Activated CD4-positive, alpha-beta memory T cell treated with anti-CD3 and anti-CD28 coated beads for 36 hours (primary cell): ENCODE results near the gene PGLYRP3. TPM values are rescaled to one million over a fixed set of nuclear protein-coding genes. Genes with fewer than 3 reads are reported as not detected.
"Not testable (repeated sequence)": the region's sequence is repeated elsewhere in the genome, so short reads cannot be mapped to it uniquely, and the experiment has no call there.

Source experiments
- CTCF ChIA-PET: fragments of 350-600 bp; sonication (Branson Sonifier 250); formaldehyde crosslinking; loops from one replicate; lab custom pipeline; 2021; ENCODE audit warnings: antibody characterized with exemption, inconsistent platforms; lab: Charles Lee
- POLR2A ChIA-PET: fragments of 350-600 bp; sonication (Branson Sonifier 250); formaldehyde crosslinking; loops from one replicate; lab custom pipeline; 2021; ENCODE audit warnings: antibody characterized with exemption; lab: Charles Lee
- DNase-seq: peaks from one replicate; pipeline ENCODE4 v3.0.0-alpha.2; 2020
- H3K27ac Mint-ChIP-seq: one replicate; pipeline ENCODE4 v1.8.0; 2021; ENCODE audit warnings: mixed read lengths
- H3K27me3 Mint-ChIP-seq: one replicate; pipeline ENCODE4 v1.8.0; 2021; ENCODE audit warnings: mixed read lengths
- H3K36me3 Mint-ChIP-seq: one replicate; pipeline ENCODE4 v1.8.0; 2021; ENCODE audit warnings: mixed read lengths
- H3K4me1 Mint-ChIP-seq: one replicate; pipeline ENCODE4 v1.8.0; 2021; ENCODE audit warnings: low read depth, mixed read lengths
- H3K4me3 Mint-ChIP-seq: one replicate; pipeline ENCODE4 v1.8.0; 2021; ENCODE audit warnings: mild to moderate bottlenecking, mixed read lengths
- H3K9me3 Mint-ChIP-seq: one replicate; pipeline ENCODE4 v1.8.0; 2021; ENCODE audit warnings: mixed read lengths
- intact Hi-C: fragments of 100-400 bp; cut with micrococcal nuclease; formaldehyde crosslinking; loops from one replicate; pipeline ENCODE4 v1.15.1; 2023
- total RNA-seq, 2 experiments: library from RNA; stranded (reverse); gene quantifications; one replicate each; pipeline ENCODE4 v1.2.3, GENCODE V29; 2021

PGLYRP3 gene
- total RNA-seq, 2 experiments from 2014 or later = not detected

GRCh38 chr1:153324912-153325311, 12.2 kb upstream of the PGLYRP3 start:
- POLR2A ChIA-PET = no interaction called here
- Mint-ChIP-seq H3K4me3 (no peak overlapping the region), H3K27ac (no peak overlapping the region), H3K9me3 (peaks cover 22% of the 10 kb centered on the region), H3K27me3 (peaks cover 16% of the 10 kb centered on the region), H3K36me3 (no peaks in the 10 kb centered on the region), H3K4me1 (no peaks in the 10 kb centered on the region)
- DNase-seq = no peak
- CTCF ChIA-PET = no interaction called here
- intact Hi-C loops = no loop called here

GRCh38 chr1:153322568-153322967, 9.8 kb upstream of the PGLYRP3 start:
- Mint-ChIP-seq H3K9me3 (peaks cover 19% of the 10 kb centered on the region), H3K36me3 (no peaks in the 10 kb centered on the region), H3K4me3 (no peak overlapping the region), H3K4me1 (no peaks in the 10 kb centered on the region), H3K27me3 (peaks cover 14% of the 10 kb centered on the region), H3K27ac (no peak overlapping the region)
- DNase-seq = no peak
- ChIA-PET POLR2A (no interaction called here), CTCF (no interaction called here)
- intact Hi-C loops = no loop called here

- DNase-seq, H3K36me3 Mint-ChIP-seq, intact Hi-C loops, H3K27ac Mint-ChIP-seq, H3K4me3 Mint-ChIP-seq, POLR2A ChIA-PET, H3K4me1 Mint-ChIP-seq, CTCF ChIA-PET: not testable (repeated sequence)
- H3K27me3 Mint-ChIP-seq = peaks cover 15% of the 10 kb centered on the region
- H3K9me3 Mint-ChIP-seq = peaks cover 16% of the 10 kb centered on the region
Measured at GRCh38 chr1:153318145-153318544, 5.4 kb upstream of the PGLYRP3 start.

GRCh38 chr1:153316013-153316412, 3.3 kb upstream of the PGLYRP3 start:
- DNase-seq, CTCF ChIA-PET, H3K4me3 Mint-ChIP-seq, POLR2A ChIA-PET, H3K4me1 Mint-ChIP-seq, H3K36me3 Mint-ChIP-seq, H3K9me3 Mint-ChIP-seq, intact Hi-C loops, H3K27ac Mint-ChIP-seq: not testable (repeated sequence)
- peaks cover 14% of the 10 kb centered on the region for H3K27me3 Mint-ChIP-seq

GRCh38 chr1:153314388-153314787, 1.6 kb upstream of the PGLYRP3 start:
- H3K9me3 Mint-ChIP-seq, H3K27me3 Mint-ChIP-seq, DNase-seq, POLR2A ChIA-PET, H3K36me3 Mint-ChIP-seq, intact Hi-C loops, H3K4me1 Mint-ChIP-seq, H3K27ac Mint-ChIP-seq, H3K4me3 Mint-ChIP-seq, CTCF ChIA-PET: not testable (repeated sequence)

DNA sequence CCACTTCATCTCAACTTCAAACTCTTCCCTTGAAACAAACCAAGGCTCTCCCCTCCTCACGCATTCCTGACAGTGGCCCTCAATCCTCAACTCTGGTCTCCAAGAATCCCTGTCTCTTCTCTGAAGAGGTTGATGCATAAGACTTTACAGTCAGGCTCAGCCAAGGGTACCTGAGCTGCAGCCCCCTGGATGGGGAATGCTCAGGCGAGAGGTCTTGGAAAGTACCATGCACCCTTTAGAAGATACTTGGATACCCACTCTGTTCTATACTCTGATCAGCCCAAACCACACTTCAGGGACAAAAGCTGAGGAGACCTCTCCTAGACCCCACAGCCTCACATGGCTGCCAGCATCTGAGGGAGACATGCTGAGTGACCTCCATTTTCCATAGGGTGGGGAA, 536 bp upstream of the PGLYRP3 start:
- Mint-ChIP-seq H3K36me3 (no peaks in the 10 kb centered on the region), H3K27ac (no peak overlapping the region), H3K4me1 (no peaks in the 10 kb centered on the region), H3K27me3 (peaks cover 6% of the 10 kb centered on the region), H3K9me3 (peaks cover 2% of the 10 kb centered on the region), H3K4me3 (no peak overlapping the region)
- ChIA-PET CTCF (interaction anchor here (1.1 kb wide), 1 partner anchor 39 kb away, joined by 3 read pairs; no protein-coding TSS in a partner anchor), POLR2A (no interaction called here)
- no peak for DNase-seq
- intact Hi-C loops = no loop called here

- peaks cover 7% of the 10 kb centered on the region for H3K27me3 Mint-ChIP-seq
- H3K36me3 Mint-ChIP-seq = no peaks in the 10 kb centered on the region
- no peak for DNase-seq
- intact Hi-C loops = no loop called here
- no peak overlapping the region for H3K27ac Mint-ChIP-seq
- H3K4me1 Mint-ChIP-seq = no peaks in the 10 kb centered on the region
- no peak overlapping the region for H3K4me3 Mint-ChIP-seq
- peaks cover under 1% of the 10 kb centered on the region for H3K9me3 Mint-ChIP-seq
- CTCF ChIA-PET = no interaction called here
- POLR2A ChIA-PET = no interaction called here
Measured at GRCh38 chr1:153310526-153310925, 2.2 kb downstream of the PGLYRP3 start.

GRCh38 chr1:153309441-153309840, 3.3 kb downstream of the PGLYRP3 start:
- H3K27me3 Mint-ChIP-seq = peaks cover 7% of the 10 kb centered on the region

GRCh38 chr1:153308540-153308939, 4.2 kb downstream of the PGLYRP3 start:
- H3K4me3 Mint-ChIP-seq = no peak overlapping the region

More at GRCh38 chr1:153309441-153309840, 3.3 kb downstream of the PGLYRP3 start:
- ChIA-PET CTCF (no interaction called here), POLR2A (no interaction called here)
- intact Hi-C loops = no loop called here
- no peaks in the 10 kb centered on the region for H3K4me1 Mint-ChIP-seq
- no peaks in the 10 kb centered on the region for H3K36me3 Mint-ChIP-seq
- H3K27ac Mint-ChIP-seq = no peak overlapping the region
- no peaks in the 10 kb centered on the region for H3K9me3 Mint-ChIP-seq
- no peak overlapping the region for H3K4me3 Mint-ChIP-seq
- DNase-seq = no peak

DNA sequence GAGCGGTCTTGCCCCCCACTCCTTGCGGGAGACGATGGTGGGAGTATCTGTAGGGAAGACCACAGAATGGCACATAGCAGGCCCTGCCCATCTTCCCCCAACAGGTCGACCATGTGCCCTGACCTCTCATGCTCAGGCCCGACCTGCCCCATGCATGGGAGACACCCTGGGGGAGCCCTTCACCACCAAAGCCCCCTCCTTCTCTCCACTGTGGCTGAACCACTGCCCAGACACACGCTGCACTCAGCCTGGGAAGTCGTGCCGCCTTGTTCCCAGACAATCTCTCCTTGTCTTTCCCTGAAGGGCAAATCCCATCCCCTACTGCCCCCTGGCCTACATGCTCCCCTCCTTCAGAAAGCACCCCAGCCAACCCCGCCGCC, 5.5 kb downstream of the PGLYRP3 start:
- DNase-seq = no peak
- H3K27ac Mint-ChIP-seq = no peak overlapping the region
- CTCF ChIA-PET = no interaction called here
- H3K36me3 Mint-ChIP-seq = no peaks in the 10 kb centered on the region
- POLR2A ChIA-PET = no interaction called here
- peaks cover 4% of the 10 kb centered on the region for H3K27me3 Mint-ChIP-seq
- H3K9me3 Mint-ChIP-seq = no peaks in the 10 kb centered on the region
- no peak overlapping the region for H3K4me3 Mint-ChIP-seq
- intact Hi-C loops = no loop called here
- no peaks in the 10 kb centered on the region for H3K4me1 Mint-ChIP-seq

More at GRCh38 chr1:153308540-153308939, 4.2 kb downstream of the PGLYRP3 start:
- Mint-ChIP-seq H3K4me1 (no peaks in the 10 kb centered on the region), H3K27me3 (peaks cover 7% of the 10 kb centered on the region), H3K9me3 (no peaks in the 10 kb centered on the region), H3K27ac (no peak overlapping the region), H3K36me3 (no peaks in the 10 kb centered on the region)
- ChIA-PET POLR2A (no interaction called here), CTCF (no interaction called here)
- intact Hi-C loops = no loop called here
- DNase-seq = no peak

DNA sequence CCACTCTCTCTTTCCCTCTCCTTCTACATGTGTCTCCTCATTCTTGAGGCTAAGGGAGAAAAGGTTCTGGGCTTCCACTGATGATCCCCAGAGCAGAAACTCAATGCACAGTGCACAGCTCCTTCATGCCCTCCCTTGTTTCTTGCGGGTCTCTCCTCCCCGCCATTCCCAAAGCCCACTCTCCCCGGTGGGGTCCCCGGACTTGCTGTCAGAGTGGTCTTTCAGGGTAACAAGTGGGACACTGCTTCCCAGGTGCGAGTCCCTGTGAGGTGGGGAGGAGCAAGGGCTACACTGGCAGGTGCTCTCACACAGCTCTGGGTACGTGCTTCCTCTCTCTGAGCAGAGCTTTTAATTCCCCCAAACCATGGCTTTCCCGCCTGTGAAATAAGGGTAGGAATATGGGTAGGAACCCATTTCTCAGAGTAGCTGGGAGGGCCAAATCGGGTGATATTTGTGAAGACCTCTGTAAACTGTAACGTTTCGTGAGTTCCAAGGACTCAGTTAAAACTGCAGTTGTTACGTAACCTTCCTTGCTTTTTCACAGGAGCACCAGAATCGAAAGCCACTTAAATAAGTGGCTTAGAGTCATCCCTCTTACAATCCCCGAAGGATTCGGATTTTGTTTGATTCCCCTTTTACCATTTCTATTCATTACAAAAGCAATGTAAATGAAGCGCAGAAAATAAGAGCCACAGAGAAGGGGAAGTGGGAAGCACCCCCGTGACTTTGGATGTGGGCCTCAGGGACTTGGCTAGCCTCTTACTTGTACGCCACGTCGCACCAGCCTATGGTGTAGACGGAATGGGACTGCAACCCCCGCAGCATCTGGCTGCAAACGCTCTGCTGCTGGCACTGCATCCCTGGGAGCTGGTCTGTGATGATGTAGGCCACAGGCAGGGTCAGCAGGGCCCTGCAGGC, 6.2 kb downstream of the PGLYRP3 start:
- no peaks in the 10 kb centered on the region for H3K9me3 Mint-ChIP-seq
- no peak overlapping the region for H3K27ac Mint-ChIP-seq
- peaks cover 1% of the 10 kb centered on the region for H3K27me3 Mint-ChIP-seq
- H3K4me3 Mint-ChIP-seq = no peak overlapping the region
- no peaks in the 10 kb centered on the region for H3K4me1 Mint-ChIP-seq
- intact Hi-C loops = no loop called here
- ChIA-PET CTCF (no interaction called here), POLR2A (interaction anchor here (0.7 kb wide), 1 partner anchor 635 kb away, joined by 3 read pairs; no protein-coding TSS in a partner anchor)
- no peak for DNase-seq
- no peaks in the 10 kb centered on the region for H3K36me3 Mint-ChIP-seq

DNA sequence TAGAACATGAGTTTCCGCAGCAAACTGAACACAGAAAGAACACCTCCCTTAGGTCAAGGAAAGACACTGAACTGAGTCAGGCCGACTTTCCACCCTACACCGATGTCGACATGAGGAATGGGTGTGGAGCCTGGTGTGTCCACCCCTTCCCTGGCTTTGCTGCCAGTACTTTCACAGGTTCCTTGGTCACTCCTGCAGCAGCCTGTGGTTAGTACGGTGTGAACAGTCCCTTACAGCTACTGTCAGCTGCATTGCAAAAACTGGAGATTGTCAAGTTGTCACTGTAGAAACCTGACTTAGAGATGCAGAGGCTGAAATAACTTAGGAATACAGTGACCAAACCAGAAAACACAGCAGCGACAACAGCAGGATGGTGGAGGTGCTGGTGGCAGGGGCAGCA, 7.1 kb downstream of the PGLYRP3 start:
- Mint-ChIP-seq H3K27me3 (peaks cover 1% of the 10 kb centered on the region), H3K36me3 (no peaks in the 10 kb centered on the region), H3K27ac (no peak overlapping the region), H3K9me3 (no peaks in the 10 kb centered on the region), H3K4me1 (no peaks in the 10 kb centered on the region), H3K4me3 (no peak overlapping the region)
- intact Hi-C loops = no loop called here
- CTCF ChIA-PET = no interaction called here
- POLR2A ChIA-PET = no interaction called here
- DNase-seq = no peak

DNA sequence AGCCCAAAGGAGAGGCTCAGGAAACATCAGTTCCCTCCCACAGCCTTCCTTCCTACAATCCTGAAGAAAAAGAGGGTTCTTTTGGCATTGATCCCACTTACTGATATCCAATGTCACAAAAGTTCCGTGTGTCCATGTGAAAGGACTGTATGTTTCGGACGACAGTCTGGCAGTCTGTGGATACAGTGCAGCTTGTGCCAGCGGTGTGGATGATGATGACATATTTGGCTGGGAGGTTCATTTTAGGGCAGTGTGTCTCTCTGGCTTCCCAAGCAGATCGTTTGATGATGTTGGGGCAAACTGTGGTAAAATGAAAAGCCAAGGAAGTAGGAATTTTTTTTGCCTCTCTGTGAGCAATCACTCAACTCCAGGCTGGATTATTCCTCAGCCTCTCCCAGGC, 10.4 kb downstream of the PGLYRP3 start:
- ChIA-PET POLR2A (no interaction called here), CTCF (no interaction called here)
- no peak overlapping the region for H3K27ac Mint-ChIP-seq
- H3K36me3 Mint-ChIP-seq = no peaks in the 10 kb centered on the region
- H3K27me3 Mint-ChIP-seq = no peaks in the 10 kb centered on the region
- no peak overlapping the region for H3K4me3 Mint-ChIP-seq
- H3K4me1 Mint-ChIP-seq = no peaks in the 10 kb centered on the region
- no peak for DNase-seq
- intact Hi-C loops = no loop called here
- H3K9me3 Mint-ChIP-seq = no peaks in the 10 kb centered on the region
